Activated naive CD4-positive, alpha-beta T cell treated with anti-CD3 and anti-CD28 coated beads, Interleukin-2, amount 10 ng/mL, durations not matched to agents 7 days and 5 days (primary cell): ENCODE data around the gene LRRC75A.

Experiments
- CTCF ChIA-PET: fragments of 350-600 bp; sonication (Branson Sonifier 250); formaldehyde crosslinking; loops from one replicate; lab custom pipeline; 2021; ENCODE audit warnings: antibody characterized with exemption; lab: Charles Lee
- DNase-seq: peaks from one replicate; pipeline ENCODE4 v3.0.0-alpha.2; 2020
- H3K27ac Mint-ChIP-seq: one replicate; pipeline ENCODE4 v1.8.0; 2021; ENCODE audit warnings: mild to moderate bottlenecking, moderate library complexity, mixed read lengths
- H3K27me3 Mint-ChIP-seq: one replicate; pipeline ENCODE4 v1.8.0; 2021; ENCODE audit warnings: mild to moderate bottlenecking, mixed read lengths
- H3K36me3 Mint-ChIP-seq: one replicate; pipeline ENCODE4 v1.8.0; 2021; ENCODE audit warnings: mixed read lengths
- H3K4me1 Mint-ChIP-seq: one replicate; pipeline ENCODE4 v1.8.0; 2021; ENCODE audit warnings: mixed read lengths
- H3K4me3 Mint-ChIP-seq: one replicate; pipeline ENCODE4 v1.8.0; 2021; ENCODE audit warnings: mild to moderate bottlenecking, moderate library complexity, mixed read lengths
- H3K9me3 Mint-ChIP-seq: one replicate; pipeline ENCODE4 v1.8.0; 2021; ENCODE audit warnings: mixed read lengths

Gene LRRC75A

GRCh38 chr17:16473044-16474011 lies 18.7 kb downstream of the LRRC75A start:
- Mint-ChIP-seq H3K9me3 (no peaks in the 10 kb centered on the region), H3K36me3 (no peaks in the 10 kb centered on the region), H3K4me1 (no peaks in the 10 kb centered on the region), H3K27me3 (no peaks in the 10 kb centered on the region), H3K4me3 (no peak overlapping the region), H3K27ac (no peak overlapping the region)
- CTCF ChIA-PET, result interaction anchor here (1.1 kb wide), 1 partner anchor 21 kb away, joined by 3 read pairs; no protein-coding TSS in a partner anchor
- no peak for DNase-seq

- Mint-ChIP-seq H3K27ac (no peak overlapping the region), H3K36me3 (no peaks in the 10 kb centered on the region), H3K4me1 (no peaks in the 10 kb centered on the region), H3K27me3 (no peaks in the 10 kb centered on the region), H3K4me3 (no peak overlapping the region), H3K9me3 (no peaks in the 10 kb centered on the region)
- DNase-seq, result no peak
- CTCF ChIA-PET, result no interaction called here
Measured at GRCh38 chr17:16472539-16472938, 19.5 kb downstream of the LRRC75A start.

- no peaks in the 10 kb centered on the region for H3K27me3 Mint-ChIP-seq
- H3K27ac Mint-ChIP-seq, result no peak overlapping the region
- H3K4me1 Mint-ChIP-seq, result no peaks in the 10 kb centered on the region
- CTCF ChIA-PET, result interaction anchor here (1.1 kb wide), 1 partner anchor 108 kb away, joined by 3 read pairs; no protein-coding TSS in a partner anchor
- H3K4me3 Mint-ChIP-seq, result no peak overlapping the region
- no peak for DNase-seq
- H3K36me3 Mint-ChIP-seq, result no peaks in the 10 kb centered on the region
- H3K9me3 Mint-ChIP-seq, result no peaks in the 10 kb centered on the region
Measured at GRCh38 chr17:16471295-16471694, 20.7 kb downstream of the LRRC75A start.

GRCh38 chr17:16470265-16470664 lies 21.7 kb downstream of the LRRC75A start:
- Mint-ChIP-seq H3K27ac (no peak overlapping the region), H3K4me3 (no peak overlapping the region), H3K36me3 (no peaks in the 10 kb centered on the region), H3K4me1 (no peaks in the 10 kb centered on the region), H3K27me3 (no peaks in the 10 kb centered on the region), H3K9me3 (no peaks in the 10 kb centered on the region)
- CTCF ChIA-PET, result interaction anchor here (1.1 kb wide), 1 partner anchor 107 kb away, joined by 3 read pairs; no protein-coding TSS in a partner anchor
- DNase-seq, result no peak

GRCh38 chr17:16468428-16468992 lies 23.5 kb downstream of the LRRC75A start:
- DNase-seq, result no peak
- Mint-ChIP-seq H3K27ac (no peak overlapping the region), H3K9me3 (no peaks in the 10 kb centered on the region), H3K27me3 (no peaks in the 10 kb centered on the region), H3K4me1 (no peaks in the 10 kb centered on the region), H3K36me3 (no peaks in the 10 kb centered on the region), H3K4me3 (no peak overlapping the region)
- CTCF ChIA-PET, result no interaction called here

GRCh38 chr17:16467886-16468285 lies 24.1 kb downstream of the LRRC75A start:
- Mint-ChIP-seq H3K9me3 (no peaks in the 10 kb centered on the region), H3K27me3 (no peaks in the 10 kb centered on the region), H3K4me3 (no peak overlapping the region), H3K27ac (no peak overlapping the region), H3K4me1 (no peaks in the 10 kb centered on the region), H3K36me3 (no peaks in the 10 kb centered on the region)
- CTCF ChIA-PET, result no interaction called here
- no peak for DNase-seq

- H3K4me1 Mint-ChIP-seq, result no peaks in the 10 kb centered on the region
- DNase-seq, result no peak
- H3K27me3 Mint-ChIP-seq, result no peaks in the 10 kb centered on the region
- H3K36me3 Mint-ChIP-seq, result no peaks in the 10 kb centered on the region
- H3K27ac Mint-ChIP-seq, result no peak overlapping the region
- no peak overlapping the region for H3K4me3 Mint-ChIP-seq
- CTCF ChIA-PET, result no interaction called here
- no peaks in the 10 kb centered on the region for H3K9me3 Mint-ChIP-seq
Measured at GRCh38 chr17:16467044-16467443, 24.9 kb downstream of the LRRC75A start.

- H3K4me3 Mint-ChIP-seq, result no peak overlapping the region
- H3K27me3 Mint-ChIP-seq, result no peaks in the 10 kb centered on the region
- DNase-seq, result no peak
- no peaks in the 10 kb centered on the region for H3K36me3 Mint-ChIP-seq
- CTCF ChIA-PET, result no interaction called here
- H3K4me1 Mint-ChIP-seq, result no peaks in the 10 kb centered on the region
- no peak overlapping the region for H3K27ac Mint-ChIP-seq
- no peaks in the 10 kb centered on the region for H3K9me3 Mint-ChIP-seq
Measured at GRCh38 chr17:16466407-16466806, 25.6 kb downstream of the LRRC75A start.

GRCh38 chr17:16465861-16466338 lies 26.1 kb downstream of the LRRC75A start:
- Mint-ChIP-seq H3K9me3 (no peaks in the 10 kb centered on the region), H3K4me3 (no peak overlapping the region), H3K36me3 (no peaks in the 10 kb centered on the region), H3K4me1 (no peaks in the 10 kb centered on the region), H3K27ac (no peak overlapping the region), H3K27me3 (no peaks in the 10 kb centered on the region)
- CTCF ChIA-PET, result no interaction called here
- DNase-seq, result no peak

- H3K4me1 Mint-ChIP-seq, result no peaks in the 10 kb centered on the region
- no peaks in the 10 kb centered on the region for H3K9me3 Mint-ChIP-seq
- no peak overlapping the region for H3K4me3 Mint-ChIP-seq
- DNase-seq, result no peak
- no peaks in the 10 kb centered on the region for H3K27me3 Mint-ChIP-seq
- H3K36me3 Mint-ChIP-seq, result no peaks in the 10 kb centered on the region
- no peak overlapping the region for H3K27ac Mint-ChIP-seq
- CTCF ChIA-PET, result interaction anchor here (1.1 kb wide), 1 partner anchor 14 kb away, joined by 5 read pairs; no protein-coding TSS in a partner anchor
Measured at GRCh38 chr17:16465052-16465312, 27.0 kb downstream of the LRRC75A start.

- no peak for DNase-seq
- H3K27me3 Mint-ChIP-seq, result no peaks in the 10 kb centered on the region
- CTCF ChIA-PET, result interaction anchor here (1.1 kb wide), 1 partner anchor 13 kb away, joined by 5 read pairs; no protein-coding TSS in a partner anchor
- no peak overlapping the region for H3K4me3 Mint-ChIP-seq
- no peaks in the 10 kb centered on the region for H3K9me3 Mint-ChIP-seq
- H3K36me3 Mint-ChIP-seq, result no peaks in the 10 kb centered on the region
- H3K27ac Mint-ChIP-seq, result no peak overlapping the region
- H3K4me1 Mint-ChIP-seq, result no peaks in the 10 kb centered on the region
Measured at GRCh38 chr17:16464303-16465051, 27.5 kb downstream of the LRRC75A start.

GRCh38 chr17:16463358-16464302 lies 28.4 kb downstream of the LRRC75A start:
- H3K9me3 Mint-ChIP-seq, result no peaks in the 10 kb centered on the region
- DNase-seq, result no peak
- no peaks in the 10 kb centered on the region for H3K27me3 Mint-ChIP-seq
- no peak overlapping the region for H3K4me3 Mint-ChIP-seq
- no peaks in the 10 kb centered on the region for H3K36me3 Mint-ChIP-seq
- CTCF ChIA-PET, result interaction anchor here (0.9 to 1.9 kb wide), 2 partner anchors 9 to 10 kb away, joined by 3 to 10 read pairs; no protein-coding TSS in a partner anchor
- H3K27ac Mint-ChIP-seq, result no peak overlapping the region
- no peaks in the 10 kb centered on the region for H3K4me1 Mint-ChIP-seq

- CTCF ChIA-PET, result interaction anchor here (0.5 to 1.9 kb wide), 2 partner anchors 9 to 62 kb away, joined by 3 to 10 read pairs; no protein-coding TSS in a partner anchor
- Mint-ChIP-seq H3K27ac (no peak overlapping the region), H3K9me3 (no peaks in the 10 kb centered on the region), H3K27me3 (no peaks in the 10 kb centered on the region), H3K4me1 (no peaks in the 10 kb centered on the region), H3K4me3 (no peak overlapping the region), H3K36me3 (no peaks in the 10 kb centered on the region)
- no peak for DNase-seq
Measured at GRCh38 chr17:16462070-16462864, 29.7 kb downstream of the LRRC75A start.
